ENCODE data around the gene TIGD4.

Gene TIGD4

DNA sequence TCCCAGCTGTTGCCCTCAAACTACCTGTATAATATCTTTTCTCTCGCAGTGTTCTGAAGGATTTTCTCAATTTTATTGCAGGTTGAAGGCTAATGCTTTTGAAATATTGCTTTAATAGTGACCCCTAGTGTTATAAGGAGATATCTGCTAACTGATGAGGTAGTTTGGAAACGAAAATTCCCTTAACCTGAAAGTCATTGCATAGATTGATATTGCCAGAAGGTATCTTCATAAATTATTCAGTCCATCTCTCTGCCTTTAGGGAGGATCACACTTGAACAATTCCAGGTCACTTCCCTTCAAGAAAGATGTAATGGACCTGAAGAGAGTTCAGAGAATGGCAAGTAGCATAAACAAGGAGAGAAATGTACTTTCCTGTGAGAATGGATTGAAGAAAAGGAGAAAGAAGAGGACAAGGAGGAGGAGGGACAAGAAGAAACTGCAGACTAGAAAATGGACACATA lies 44.1 kb downstream of the TIGD4 start:
- no peak overlapping the region for H3K4me3 ChIP-seq (ENCODE audit: low read depth, low read length)
- TF ChIP-seq, protein P1, sequence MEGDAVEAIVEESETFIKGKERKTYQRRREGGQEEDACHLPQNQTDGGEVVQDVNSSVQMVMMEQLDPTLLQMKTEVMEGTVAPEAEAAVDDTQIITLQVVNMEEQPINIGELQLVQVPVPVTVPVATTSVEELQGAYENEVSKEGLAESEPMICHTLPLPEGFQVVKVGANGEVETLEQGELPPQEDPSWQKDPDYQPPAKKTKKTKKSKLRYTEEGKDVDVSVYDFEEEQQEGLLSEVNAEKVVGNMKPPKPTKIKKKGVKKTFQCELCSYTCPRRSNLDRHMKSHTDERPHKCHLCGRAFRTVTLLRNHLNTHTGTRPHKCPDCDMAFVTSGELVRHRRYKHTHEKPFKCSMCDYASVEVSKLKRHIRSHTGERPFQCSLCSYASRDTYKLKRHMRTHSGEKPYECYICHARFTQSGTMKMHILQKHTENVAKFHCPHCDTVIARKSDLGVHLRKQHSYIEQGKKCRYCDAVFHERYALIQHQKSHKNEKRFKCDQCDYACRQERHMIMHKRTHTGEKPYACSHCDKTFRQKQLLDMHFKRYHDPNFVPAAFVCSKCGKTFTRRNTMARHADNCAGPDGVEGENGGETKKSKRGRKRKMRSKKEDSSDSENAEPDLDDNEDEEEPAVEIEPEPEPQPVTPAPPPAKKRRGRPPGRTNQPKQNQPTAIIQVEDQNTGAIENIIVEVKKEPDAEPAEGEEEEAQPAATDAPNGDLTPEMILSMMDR (IDR thresholded peaks at IDR 0.05; ENCODE audit: low read depth, low read length): peak; percentile 9; the same call in 1 of the 2 replicates

DNA sequence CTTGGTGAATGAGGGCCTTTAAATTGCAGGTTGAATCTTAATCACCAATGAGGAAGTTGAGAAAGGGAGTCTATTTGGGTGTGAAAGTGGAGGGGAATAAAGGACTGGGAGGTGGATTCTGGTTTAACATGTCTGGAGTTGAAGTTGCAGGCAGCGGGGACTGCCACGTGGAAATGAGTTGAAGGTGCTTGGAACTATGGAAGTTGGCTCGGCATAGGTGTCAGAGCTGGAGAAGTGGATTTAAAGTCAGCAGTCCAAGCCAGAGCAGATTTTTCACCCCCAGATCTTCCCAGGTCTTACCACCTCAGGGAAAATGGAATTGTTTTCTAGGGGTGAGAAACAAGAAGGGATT lies 44.9 kb downstream of the TIGD4 start:
- no peak overlapping the region for H3K4me3 ChIP-seq (ENCODE audit: low read depth, low read length)
- TF ChIP-seq, protein P1 (IDR thresholded peaks at IDR 0.05; ENCODE audit: low read depth, low read length): no peak

DNA sequence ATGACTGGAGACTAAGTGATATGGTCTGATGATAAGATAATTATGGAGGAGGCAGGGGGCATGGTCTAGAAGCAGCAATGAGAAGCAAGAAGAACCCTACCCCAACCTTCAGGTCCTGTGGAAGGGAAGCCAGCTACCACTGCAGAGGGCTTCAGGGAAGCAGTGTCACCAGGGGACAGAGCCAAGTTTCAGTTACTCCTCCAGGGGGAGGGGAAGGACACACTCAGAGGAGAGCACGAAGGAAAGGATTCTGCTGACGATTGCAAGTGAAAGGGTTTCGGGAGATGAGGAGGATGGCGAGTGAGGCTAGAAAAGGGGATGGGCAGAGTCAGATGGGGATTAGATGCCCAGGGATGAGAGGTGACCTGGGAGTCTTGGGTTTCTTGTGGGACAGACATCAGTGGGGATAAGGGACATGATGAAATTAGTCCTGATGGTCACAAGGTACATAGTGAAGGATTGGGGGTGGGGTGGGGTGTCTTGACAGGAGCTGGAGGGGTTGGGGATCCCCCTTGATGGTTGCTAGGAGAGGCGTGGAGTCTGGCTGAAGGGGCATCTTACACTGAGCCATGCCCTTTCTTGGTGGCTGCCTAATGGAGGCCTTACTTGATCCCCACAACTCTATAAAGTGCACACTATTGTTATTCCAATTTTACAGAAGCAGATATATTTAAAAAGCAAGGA lies 45.4 kb downstream of the TIGD4 start:
- TF ChIP-seq, protein P1 (IDR thresholded peaks at IDR 0.05; ENCODE audit: low read depth, low read length): no peak
- no peak overlapping the region for H3K4me3 ChIP-seq (ENCODE audit: low read depth, low read length)

DNA sequence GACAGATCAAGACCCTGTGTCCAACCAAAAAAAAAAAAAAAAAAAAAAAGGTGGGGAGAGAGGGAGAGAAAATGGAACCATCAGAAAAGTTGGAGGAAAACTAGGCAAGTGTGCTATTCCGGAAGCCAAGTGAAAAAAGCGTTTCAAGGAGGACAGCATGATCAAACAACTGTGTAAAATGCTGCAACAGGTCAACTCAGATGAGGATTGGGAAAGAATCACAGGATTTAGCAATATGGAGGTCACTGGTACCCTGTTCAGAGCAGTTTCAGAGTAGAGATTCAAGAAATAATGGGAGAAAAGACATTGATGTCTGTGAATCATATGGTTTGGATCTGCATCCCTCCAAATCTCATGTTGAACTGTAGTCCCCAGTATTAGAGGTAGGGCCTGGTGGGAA lies 47.5 kb downstream of the TIGD4 start:
- TF ChIP-seq, protein P1 (IDR thresholded peaks at IDR 0.05; ENCODE audit: low read depth, low read length): no peak
- no peak overlapping the region for H3K4me3 ChIP-seq (ENCODE audit: low read depth, low read length)

DNA sequence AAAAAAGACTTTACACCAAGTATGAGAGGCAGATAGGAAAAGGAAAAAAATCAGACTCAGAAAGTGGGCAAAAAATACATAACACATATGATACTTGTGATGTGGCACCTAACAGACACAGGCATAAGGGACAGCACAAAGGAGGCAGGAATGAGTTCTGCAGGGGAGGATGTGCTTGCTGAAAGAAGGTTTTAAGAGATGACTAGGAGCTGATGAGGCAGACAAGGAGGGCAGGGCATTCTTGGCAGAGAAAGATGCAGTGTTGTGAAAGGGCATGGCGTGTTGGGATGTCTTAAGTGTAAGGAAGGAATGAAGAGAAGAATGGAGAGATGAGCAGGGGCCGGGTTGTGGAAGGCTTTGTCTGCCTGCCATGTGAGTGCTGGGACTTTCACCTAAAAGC lies 50.1 kb downstream of the TIGD4 start:
- TF ChIP-seq, protein P1 (IDR thresholded peaks at IDR 0.05; ENCODE audit: low read depth, low read length): no peak
- H3K4me3 ChIP-seq (ENCODE audit: low read depth, low read length): no peak overlapping the region

DNA sequence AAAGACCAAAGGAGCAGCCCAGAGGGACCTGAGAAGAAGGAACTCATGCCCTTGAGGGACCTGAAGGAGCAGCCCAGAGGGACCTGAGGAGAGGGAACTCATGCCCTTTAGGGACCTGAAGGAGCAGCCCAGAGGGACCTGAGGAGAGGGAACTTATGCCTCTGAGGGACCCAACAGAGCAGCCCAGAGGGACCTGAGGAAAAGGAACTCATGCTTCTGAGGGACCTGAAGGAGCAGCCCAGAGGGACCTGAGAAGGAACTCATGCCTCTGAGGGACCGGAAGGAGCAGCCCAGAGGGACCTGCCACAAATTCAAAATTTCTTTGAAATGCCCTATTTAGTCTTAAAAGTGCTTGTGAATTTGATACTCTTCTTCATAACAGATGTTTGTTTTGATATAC lies 51.2 kb downstream of the TIGD4 start:
- H3K4me3 ChIP-seq (ENCODE audit: low read depth, low read length): no peak overlapping the region
- TF ChIP-seq, protein P1 (IDR thresholded peaks at IDR 0.05; ENCODE audit: low read depth, low read length): no peak

DNA sequence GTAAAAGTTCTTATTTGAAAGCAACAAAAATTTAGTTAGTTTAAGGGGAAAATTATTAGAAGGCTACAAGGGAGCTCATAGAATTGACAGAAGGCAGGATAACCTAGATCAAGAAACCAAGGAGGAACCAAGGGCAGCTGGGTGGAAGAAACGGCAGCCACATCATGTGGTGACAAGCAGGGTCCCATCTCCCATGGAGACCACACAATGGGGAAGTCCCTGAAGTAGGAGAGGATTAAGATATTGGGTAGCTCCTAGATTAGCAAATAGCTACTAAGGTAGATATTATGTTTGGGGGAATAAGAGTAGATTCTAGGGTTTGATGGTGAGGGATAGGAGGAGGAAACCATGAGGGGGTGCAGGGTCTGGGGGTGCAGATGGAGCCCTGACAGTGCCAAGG lies 51.7 kb downstream of the TIGD4 start:
- TF ChIP-seq, protein P1 (IDR thresholded peaks at IDR 0.05; ENCODE audit: low read depth, low read length): no peak
- no peak overlapping the region for H3K4me3 ChIP-seq (ENCODE audit: low read depth, low read length)

Data from WI38 (cell line).